ENCODE results near the gene DOK3.

DNA sequence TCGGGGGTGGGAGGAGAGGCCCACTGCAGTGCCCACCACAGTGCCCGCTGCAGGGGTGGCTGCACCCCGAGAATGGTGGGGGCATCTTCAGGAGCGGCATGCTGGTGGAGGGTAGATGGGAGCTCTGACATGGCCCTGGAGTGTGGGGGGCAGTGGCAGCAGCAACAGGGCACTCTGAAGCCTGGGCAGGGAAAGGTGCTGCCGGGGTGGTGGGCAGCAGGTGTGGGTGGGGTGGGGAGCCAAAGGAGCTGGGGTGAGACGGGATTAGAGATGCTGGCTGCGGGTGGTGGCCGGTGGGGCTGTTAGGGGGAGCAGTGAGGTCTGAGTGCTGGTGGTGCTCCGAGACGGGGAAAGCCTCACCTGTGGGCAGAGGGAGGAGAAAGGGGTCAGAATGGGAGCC, 26.8 kb upstream of the DOK3 start:
- TF ChIP-seq, protein P1, sequence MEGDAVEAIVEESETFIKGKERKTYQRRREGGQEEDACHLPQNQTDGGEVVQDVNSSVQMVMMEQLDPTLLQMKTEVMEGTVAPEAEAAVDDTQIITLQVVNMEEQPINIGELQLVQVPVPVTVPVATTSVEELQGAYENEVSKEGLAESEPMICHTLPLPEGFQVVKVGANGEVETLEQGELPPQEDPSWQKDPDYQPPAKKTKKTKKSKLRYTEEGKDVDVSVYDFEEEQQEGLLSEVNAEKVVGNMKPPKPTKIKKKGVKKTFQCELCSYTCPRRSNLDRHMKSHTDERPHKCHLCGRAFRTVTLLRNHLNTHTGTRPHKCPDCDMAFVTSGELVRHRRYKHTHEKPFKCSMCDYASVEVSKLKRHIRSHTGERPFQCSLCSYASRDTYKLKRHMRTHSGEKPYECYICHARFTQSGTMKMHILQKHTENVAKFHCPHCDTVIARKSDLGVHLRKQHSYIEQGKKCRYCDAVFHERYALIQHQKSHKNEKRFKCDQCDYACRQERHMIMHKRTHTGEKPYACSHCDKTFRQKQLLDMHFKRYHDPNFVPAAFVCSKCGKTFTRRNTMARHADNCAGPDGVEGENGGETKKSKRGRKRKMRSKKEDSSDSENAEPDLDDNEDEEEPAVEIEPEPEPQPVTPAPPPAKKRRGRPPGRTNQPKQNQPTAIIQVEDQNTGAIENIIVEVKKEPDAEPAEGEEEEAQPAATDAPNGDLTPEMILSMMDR (IDR thresholded peaks at IDR 0.05): no peak
- TF ChIP-seq POLR2A (IDR thresholded peaks at IDR 0.05): no peak
